Measurements from ENCODE around the gene TP53TG5.

Gene TP53TG5

DNA sequence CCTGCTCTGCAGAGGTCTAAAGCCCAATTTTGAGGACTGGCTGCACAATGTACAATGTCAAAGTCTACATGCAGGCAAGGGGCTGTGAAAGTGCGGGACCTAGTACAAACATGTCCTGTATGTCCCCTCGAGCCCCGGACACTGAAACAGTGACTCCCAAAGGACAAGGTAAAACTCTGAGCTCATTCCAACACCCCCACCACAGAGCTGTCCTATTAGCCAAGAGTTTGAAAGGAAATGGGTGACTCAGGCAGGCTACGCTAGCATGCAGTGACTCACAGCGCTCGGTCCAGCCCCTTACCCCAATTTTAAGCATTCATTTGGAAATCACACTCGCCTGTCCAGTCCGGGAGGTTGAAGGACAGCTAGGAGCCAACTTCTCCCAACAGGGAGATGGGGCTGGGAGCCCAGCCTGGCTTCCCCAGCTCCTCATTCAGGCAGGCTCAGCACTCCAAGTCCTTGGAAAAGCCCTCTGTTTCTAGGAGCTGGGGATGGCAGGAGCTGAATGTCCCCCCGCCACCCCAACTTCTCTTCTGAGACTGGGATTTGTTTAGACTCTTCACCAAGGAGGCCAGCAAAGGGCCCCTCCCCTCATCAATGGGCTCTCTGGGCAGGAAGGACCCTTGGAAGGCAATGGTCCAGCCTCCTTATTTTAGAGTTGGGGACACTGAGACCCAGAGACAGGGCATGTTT lies 33.8 kb downstream of the TP53TG5 start:
- peak; percentile 72 for DNase-seq

GRCh38 chr20:45343532-45344167 lies 34.5 kb downstream of the TP53TG5 start:
- no peak for DNase-seq

GRCh38 chr20:45342855-45343531 lies 35.1 kb downstream of the TP53TG5 start:
- no peak for DNase-seq

GRCh38 chr20:45341939-45342854 lies 35.9 kb downstream of the TP53TG5 start:
- DNase-seq, result no peak

- DNase-seq, result no peak
Measured at GRCh38 chr20:45341579-45341938, 36.6 kb downstream of the TP53TG5 start.

- no peak for DNase-seq
Measured at GRCh38 chr20:45340951-45341350, 37.2 kb downstream of the TP53TG5 start.

GRCh38 chr20:45340236-45340847 lies 37.8 kb downstream of the TP53TG5 start:
- no peak for DNase-seq

DNA sequence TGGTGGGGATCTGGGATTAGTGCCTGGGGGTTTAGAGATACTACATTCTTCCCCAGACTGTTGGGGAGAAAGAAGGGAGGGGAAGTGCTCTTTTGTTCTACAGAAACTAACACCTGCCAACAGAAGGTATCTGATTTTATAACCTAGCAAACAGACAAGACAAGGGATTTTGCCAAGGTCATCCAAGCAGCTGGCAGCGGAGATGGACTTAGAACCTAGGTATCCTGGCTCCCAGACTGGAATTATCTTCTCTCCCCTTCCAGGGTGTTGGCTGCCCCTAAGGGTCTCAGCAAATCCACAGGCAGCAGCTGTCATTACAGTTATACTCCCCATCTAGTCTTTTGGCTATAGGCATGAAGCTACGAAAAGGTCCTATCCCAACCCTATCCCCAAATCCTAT lies 38.3 kb downstream of the TP53TG5 start:
- DNase-seq, result no peak

DNA sequence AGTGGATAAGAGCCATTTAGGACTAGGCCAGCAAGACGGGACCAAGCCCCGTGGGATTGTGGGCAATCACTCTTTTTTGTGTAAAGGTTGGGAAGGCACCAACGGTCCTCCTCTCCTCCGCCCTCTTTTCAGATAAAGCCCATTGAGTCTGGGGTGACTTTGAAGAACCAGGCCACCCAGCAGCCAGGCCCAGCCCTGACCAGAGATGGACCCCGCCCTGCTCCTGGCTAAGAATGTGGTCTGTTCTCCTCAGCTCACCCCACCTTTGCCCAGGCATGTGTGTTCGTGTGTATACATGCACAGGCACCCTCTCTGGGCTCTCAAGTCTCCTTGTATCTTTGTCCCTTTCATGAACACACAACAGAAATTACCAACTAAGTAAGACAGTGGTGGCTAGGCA lies 39.0 kb downstream of the TP53TG5 start:
- DNase-seq, result no peak

DNA sequence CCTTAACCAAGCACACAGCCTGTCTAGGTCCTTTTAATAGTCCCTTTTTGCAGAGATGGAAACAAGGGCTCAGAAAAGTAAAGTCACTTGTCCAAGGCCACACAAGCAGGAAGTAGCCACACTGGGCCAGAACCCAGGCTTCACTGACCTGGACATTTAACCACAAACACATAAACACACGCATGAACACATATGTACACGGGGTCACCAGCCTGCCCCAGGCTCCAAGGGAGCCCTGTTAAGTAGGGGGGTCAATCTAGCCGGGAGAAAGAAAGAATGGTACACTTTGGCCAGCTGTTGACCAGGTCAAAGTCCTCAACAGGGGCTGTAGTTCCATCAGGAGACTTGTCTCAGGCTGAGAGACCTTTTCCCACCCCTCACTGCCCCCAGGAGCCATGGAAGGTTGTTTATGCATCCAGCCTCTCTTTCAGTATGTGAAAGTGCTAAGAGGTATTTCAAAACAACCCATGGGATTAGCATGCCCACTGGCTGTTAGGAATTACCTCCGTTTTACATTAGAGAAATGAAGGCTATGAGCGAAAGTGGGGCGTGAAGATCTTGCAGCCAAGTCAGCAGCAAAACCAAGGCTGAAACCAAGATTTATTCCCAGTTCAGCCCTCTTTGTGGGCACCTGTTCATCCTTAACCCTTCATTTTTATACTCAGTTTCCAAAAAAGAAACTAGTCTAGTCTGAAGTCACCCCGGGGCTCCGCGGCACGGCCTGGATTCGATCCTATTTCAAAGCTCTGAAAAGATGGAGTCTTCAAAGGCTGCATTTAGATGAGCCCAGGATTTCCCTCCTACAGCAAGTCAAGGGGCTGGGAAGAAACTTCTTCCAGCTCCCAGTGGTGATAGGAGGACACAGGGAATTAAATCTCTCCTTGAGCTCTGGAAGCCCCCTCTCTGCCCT lies 39.7 kb downstream of the TP53TG5 start:
- DNase-seq, result no peak

GRCh38 chr20:45337367-45338120 lies 40.6 kb downstream of the TP53TG5 start:
- no peak for DNase-seq

- no peak for DNase-seq
Measured at GRCh38 chr20:45336530-45337366, 41.4 kb downstream of the TP53TG5 start.

- no peak for DNase-seq
Measured at GRCh38 chr20:45330476-45330875, 47.6 kb downstream of the TP53TG5 start.

- DNase-seq, result no peak
Measured at GRCh38 chr20:45329497-45330319, 48.4 kb downstream of the TP53TG5 start.

- DNase-seq, result no peak
Measured at GRCh38 chr20:45328451-45328850, 49.7 kb downstream of the TP53TG5 start.

GRCh38 chr20:45325371-45325770 lies 52.8 kb downstream of the TP53TG5 start:
- no peak for DNase-seq

- DNase-seq, result no peak
Measured at GRCh38 chr20:45323731-45324130, 54.4 kb downstream of the TP53TG5 start.

GRCh38 chr20:45322952-45323383 lies 55.2 kb downstream of the TP53TG5 start:
- DNase-seq, result peak; percentile 77

Data from 8988T (cell line).